Caco-2 (cell line): ENCODE results near the gene PIAS1. TPM values are rescaled to one million over a fixed set of nuclear protein-coding genes. Genes with fewer than 3 reads are reported as not detected.

ENCODE experiments used
- BruUV-seq: library from RNA; stranded (reverse); fragments of 400-500 nt; replicated peaks from 2 replicates; lab custom pipeline; 2021; lab: Mats Ljungman, UMichigan
- CTCF ChIA-PET: fragments of 300-600 bp; sonication (Branson Sonifier 250); formaldehyde crosslinking; loops from one replicate; lab custom pipeline; 2022; ENCODE audit warnings: antibody characterized with exemption; lab: Charles Lee
- POLR2A ChIA-PET: fragments of 300-600 bp; sonication (Branson Sonifier 250); formaldehyde crosslinking; loops from one replicate; lab custom pipeline; 2022; ENCODE audit warnings: antibody characterized with exemption; lab: Charles Lee
- DNase-seq, 2 experiments: peaks; one replicate each; pipeline versions ENCODE4 v3.0.0 to v3.0.0-alpha.2; 2020 to 2022
- H3K27me3 ChIP-seq: replicated peaks from 2 replicates; pipeline ENCODE4 v1.6.0; 2011; ENCODE audit warnings: low read length; ENCODE audit not compliant: control insufficient read depth, insufficient read depth
- H3K36me3 ChIP-seq: 2 replicates; pipeline ENCODE4 v1.5.1; 2011; ENCODE audit warnings: low read length; ENCODE audit not compliant: control insufficient read depth, insufficient read depth
- H3K4me1 ChIP-seq: fragments of 250-450 bp; sonication (Bioruptor Pico); 2 replicates; pipeline ENCODE4 v1.5.1; 2020; ENCODE audit warnings: mild to moderate bottlenecking
- H3K4me3 ChIP-seq: 2 replicates; pipeline ENCODE4 v1.5.1; 2011; ENCODE audit warnings: low read depth, mild to moderate bottlenecking, control low read depth, low read length
- H3K9me3 ChIP-seq: fragments of 250-450 bp; sonication (Bioruptor Pico); 2 replicates; pipeline ENCODE4 v1.5.1; 2020; ENCODE audit warnings: mild to moderate bottlenecking, moderate library complexity
- H3K27ac Mint-ChIP-seq: one replicate; pipeline ENCODE4 v1.8.0; 2022; ENCODE audit warnings: mixed read lengths; ENCODE audit not compliant: unreplicated experiment
- H3K27me3 Mint-ChIP-seq: one replicate; pipeline ENCODE4 v1.8.0; 2022; ENCODE audit warnings: mixed read lengths; ENCODE audit not compliant: insufficient read depth, unreplicated experiment
- H3K36me3 Mint-ChIP-seq: one replicate; pipeline ENCODE4 v1.8.0; 2022; ENCODE audit warnings: mild to moderate bottlenecking, mixed read lengths; ENCODE audit not compliant: insufficient read depth, unreplicated experiment
- H3K4me1 Mint-ChIP-seq: one replicate; pipeline ENCODE4 v1.8.0; 2022; ENCODE audit warnings: low read depth, mixed read lengths; ENCODE audit not compliant: unreplicated experiment
- H3K4me3 Mint-ChIP-seq: one replicate; pipeline ENCODE4 v1.8.0; 2022; ENCODE audit warnings: mild to moderate bottlenecking, moderate library complexity, mixed read lengths; ENCODE audit not compliant: unreplicated experiment
- H3K9me3 Mint-ChIP-seq: one replicate; pipeline ENCODE4 v1.8.0; 2022; ENCODE audit warnings: mixed read lengths; ENCODE audit not compliant: unreplicated experiment
- intact Hi-C: fragments of 100-400 bp; cut with micrococcal nuclease; formaldehyde crosslinking; loops from one replicate; pipeline ENCODE4 v1.10.0; 2022; ENCODE audit not compliant: unreplicated experiment
- total RNA-seq: library from RNA; stranded (reverse); gene quantifications from 2 replicates; pipeline ENCODE4 v1.2.3, GENCODE V29; 2022
- TF ChIP-seq, protein P1 (sequence below), 2 experiments: fragments of 200-600 bp in 1 of 2; IDR thresholded peaks; 1 replicate in 1 of 2; 2 replicates in 1 of 2; pipeline versions ENCODE4 v1.5.1 to v1.8.0; 2011 to 2022; ENCODE audit warnings: antibody characterized with exemption in 1 of 2, control low read depth in 1 of 2, inconsistent platforms in 1 of 2, low read depth in 1 of 2, low read length in 1 of 2, mild to moderate bottlenecking in 1 of 2, moderate library complexity in 1 of 2; ENCODE audit not compliant: insufficient read depth in 1 of 2, severe bottlenecking in 1 of 2, unreplicated experiment in 1 of 2

Gene PIAS1
- total RNA-seq, 1 experiment from 2014 or later, result 48.0 TPM

DNA sequence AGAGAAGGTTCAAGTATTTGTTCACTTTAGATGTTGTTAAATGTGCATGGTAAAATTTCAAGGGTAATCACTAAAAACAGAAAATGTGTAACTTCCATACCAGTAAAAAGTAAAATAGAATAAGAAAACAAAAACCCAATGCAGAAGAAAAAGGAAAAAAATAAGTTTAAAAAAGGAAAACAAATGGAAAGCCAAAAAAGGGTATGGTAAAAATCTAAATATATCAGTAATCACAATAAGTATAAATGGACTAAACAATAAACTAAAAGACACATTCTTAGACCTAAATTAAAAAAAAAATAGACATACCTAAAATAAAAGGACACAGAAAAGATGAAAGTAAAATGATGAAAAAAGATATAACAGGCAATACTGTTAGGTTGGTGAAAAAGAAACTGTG, 184.9 kb downstream of the PIAS1 start:
- no peaks in the 10 kb centered on the region for H3K36me3 Mint-ChIP-seq
- no TSS peak for BruUV-seq
- no peak overlapping the region for H3K4me3 Mint-ChIP-seq
- no peaks in the 10 kb centered on the region for H3K9me3 ChIP-seq
- DNase-seq, result no peak
- no peaks in the 10 kb centered on the region for H3K36me3 ChIP-seq
- no peak overlapping the region for H3K4me3 ChIP-seq
- peaks cover 9% of the 10 kb centered on the region for H3K9me3 Mint-ChIP-seq
- H3K27me3 Mint-ChIP-seq, result no peaks in the 10 kb centered on the region
- no peak overlapping the region for H3K27ac Mint-ChIP-seq
- TF ChIP-seq, protein P1, sequence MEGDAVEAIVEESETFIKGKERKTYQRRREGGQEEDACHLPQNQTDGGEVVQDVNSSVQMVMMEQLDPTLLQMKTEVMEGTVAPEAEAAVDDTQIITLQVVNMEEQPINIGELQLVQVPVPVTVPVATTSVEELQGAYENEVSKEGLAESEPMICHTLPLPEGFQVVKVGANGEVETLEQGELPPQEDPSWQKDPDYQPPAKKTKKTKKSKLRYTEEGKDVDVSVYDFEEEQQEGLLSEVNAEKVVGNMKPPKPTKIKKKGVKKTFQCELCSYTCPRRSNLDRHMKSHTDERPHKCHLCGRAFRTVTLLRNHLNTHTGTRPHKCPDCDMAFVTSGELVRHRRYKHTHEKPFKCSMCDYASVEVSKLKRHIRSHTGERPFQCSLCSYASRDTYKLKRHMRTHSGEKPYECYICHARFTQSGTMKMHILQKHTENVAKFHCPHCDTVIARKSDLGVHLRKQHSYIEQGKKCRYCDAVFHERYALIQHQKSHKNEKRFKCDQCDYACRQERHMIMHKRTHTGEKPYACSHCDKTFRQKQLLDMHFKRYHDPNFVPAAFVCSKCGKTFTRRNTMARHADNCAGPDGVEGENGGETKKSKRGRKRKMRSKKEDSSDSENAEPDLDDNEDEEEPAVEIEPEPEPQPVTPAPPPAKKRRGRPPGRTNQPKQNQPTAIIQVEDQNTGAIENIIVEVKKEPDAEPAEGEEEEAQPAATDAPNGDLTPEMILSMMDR (IDR thresholded peaks at IDR 0.05; ENCODE audit: insufficient read depth in 1 of 2, low read depth in 1 of 2, low read length in 1 of 2, severe bottlenecking in 1 of 2, unreplicated experiment in 1 of 2), result no peak
- H3K27me3 ChIP-seq, result no peaks in the 10 kb centered on the region
- H3K4me1 ChIP-seq, result peaks cover 4% of the 10 kb centered on the region; the same call in 1 of the 2 replicates
- ChIA-PET CTCF (no interaction called here), POLR2A (no interaction called here)
- intact Hi-C loops, result no loop called here
- H3K4me1 Mint-ChIP-seq, result no peaks in the 10 kb centered on the region

DNA sequence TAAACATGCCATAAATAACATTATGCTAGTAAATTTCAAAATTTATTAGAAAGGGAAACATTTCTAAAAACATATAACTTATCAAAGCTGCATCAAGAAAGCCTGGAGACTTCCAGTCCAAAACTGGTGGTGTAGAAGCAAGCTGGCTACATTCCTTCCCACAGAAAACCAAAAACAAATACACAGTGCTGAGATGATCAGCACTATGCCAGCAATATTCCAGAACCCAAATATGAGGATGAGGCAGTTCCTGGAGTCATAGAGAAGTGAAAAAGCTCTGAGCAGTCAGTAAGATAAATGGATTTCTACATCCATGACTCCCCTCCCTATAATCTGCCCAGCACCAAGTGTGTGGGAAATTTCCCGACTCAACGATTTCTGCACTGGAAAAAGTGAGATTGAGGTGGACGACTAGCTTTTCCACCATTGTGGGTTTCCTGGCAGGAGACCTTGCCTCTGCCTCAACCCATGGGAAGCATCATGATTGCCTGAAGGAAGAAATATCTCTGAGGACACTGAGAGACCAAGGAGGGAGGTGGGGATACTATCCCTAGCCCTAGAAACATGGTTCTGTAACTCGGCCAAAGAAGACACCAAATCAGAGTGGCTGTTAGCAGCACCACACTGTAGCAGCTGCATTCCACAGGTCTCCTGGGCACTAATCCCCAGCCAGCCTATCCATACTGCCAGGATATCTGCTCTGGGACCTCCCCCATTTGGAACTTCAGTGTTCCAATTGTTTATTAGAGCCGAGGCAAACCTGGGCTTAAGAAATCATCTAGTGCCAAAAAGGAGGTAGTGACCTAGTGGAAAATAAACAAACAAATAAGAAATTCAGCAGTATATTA, 187.2 kb downstream of the PIAS1 start:
- Mint-ChIP-seq H3K27me3 (no peaks in the 10 kb centered on the region), H3K27ac (no peak overlapping the region), H3K4me3 (no peak overlapping the region), H3K36me3 (no peaks in the 10 kb centered on the region), H3K4me1 (no peaks in the 10 kb centered on the region), H3K9me3 (peaks cover 9% of the 10 kb centered on the region)
- TF ChIP-seq, protein P1 (IDR thresholded peaks at IDR 0.05; ENCODE audit: insufficient read depth in 1 of 2, low read depth in 1 of 2, low read length in 1 of 2, severe bottlenecking in 1 of 2, unreplicated experiment in 1 of 2), result no peak
- peaks cover 4% of the 10 kb centered on the region; the same call in 1 of the 2 replicates for H3K9me3 ChIP-seq
- BruUV-seq, result no TSS peak
- no peaks in the 10 kb centered on the region for H3K4me1 ChIP-seq
- DNase-seq, result no peak
- no peaks in the 10 kb centered on the region for H3K36me3 ChIP-seq
- H3K27me3 ChIP-seq, result no peaks in the 10 kb centered on the region
- no peak overlapping the region for H3K4me3 ChIP-seq
- intact Hi-C loops, result no loop called here
- ChIA-PET POLR2A (no interaction called here), CTCF (no interaction called here)

Other genes starting within 250 kb of the PIAS1 start
- not detected in 2 replicates for gene SKOR1, start 228.8 kb upstream of the PIAS1 start, total RNA-seq
- gene RNU6-1, start 214.3 kb upstream of the PIAS1 start, total RNA-seq, result not detected in 2 replicates
- gene CALML4, start 151.0 kb downstream of the PIAS1 start, total RNA-seq, result 19.5 and 26.4 TPM in 2 replicates
- 69.5 and 76.7 TPM in 2 replicates for gene CLN6, start 175.4 kb downstream of the PIAS1 start, total RNA-seq
- gene FEM1B, start 223.4 kb downstream of the PIAS1 start, total RNA-seq, result 33.5 and 41.0 TPM in 2 replicates